SIG-M5 treated with dmso at 0.1 percent for 504 hours (cell line): ENCODE measurements around the gene SKOR2.
A peak's percentile ranks its signal among the peaks of the same experiment; 100 is the strongest.

Experiments used
- DNase-seq: peaks from one replicate; lab custom pipeline; 2025; ENCODE audit not compliant: unreplicated experiment; lab: John Stamatoyannopoulos, UW

Gene SKOR2

GRCh38 chr18:47260120-47260923 is 8.9 kb upstream of the SKOR2 start:
- DNase-seq: no peak

- DNase-seq: no peak
Measured at GRCh38 chr18:47254341-47254939, 3.0 kb upstream of the SKOR2 start.

- DNase-seq: no peak
Measured at GRCh38 chr18:47253101-47253654, 1.7 kb upstream of the SKOR2 start.

- no peak for DNase-seq
Measured at GRCh38 chr18:47250391-47251046, 941 bp downstream of the SKOR2 start.

GRCh38 chr18:47249314-47249981 is 2.0 kb downstream of the SKOR2 start:
- no peak for DNase-seq

- DNase-seq: no peak
Measured at GRCh38 chr18:47248604-47249313, 2.7 kb downstream of the SKOR2 start.

GRCh38 chr18:47248115-47248603 is 3.3 kb downstream of the SKOR2 start:
- DNase-seq: no peak

- DNase-seq: no peak
Measured at GRCh38 chr18:47247416-47248114, 3.9 kb downstream of the SKOR2 start.

GRCh38 chr18:47247036-47247415 is 4.4 kb downstream of the SKOR2 start:
- DNase-seq: no peak

GRCh38 chr18:47246027-47246971 is 5.2 kb downstream of the SKOR2 start:
- DNase-seq: no peak

- DNase-seq: no peak
Measured at GRCh38 chr18:47244086-47244485, 7.4 kb downstream of the SKOR2 start.

GRCh38 chr18:47235096-47235495 is 16.4 kb downstream of the SKOR2 start:
- no peak for DNase-seq

- no peak for DNase-seq
Measured at GRCh38 chr18:47226660-47227059, 24.8 kb downstream of the SKOR2 start.

- peak; percentile 69 for DNase-seq
Measured at GRCh38 chr18:47215554-47216138, 35.8 kb downstream of the SKOR2 start.

GRCh38 chr18:47209171-47209570 is 42.3 kb downstream of the SKOR2 start:
- no peak for DNase-seq

GRCh38 chr18:47206945-47207637 is 44.4 kb downstream of the SKOR2 start:
- DNase-seq: no peak

GRCh38 chr18:47204908-47205522 is 46.4 kb downstream of the SKOR2 start:
- peak; percentile 13 for DNase-seq
